Adipocyte (in vitro differentiated cells): Measurements from ENCODE around the gene GLI3.

Source experiments
- DNase-seq: peaks from one replicate; pipeline ENCODE4 v3.0.0-alpha.2; 2015; ENCODE audit warnings: low read depth
- H3K27me3 ChIP-seq: replicated peaks from 2 replicates; pipeline ENCODE4 v1.7.0; 2013; ENCODE audit warnings: mild to moderate bottlenecking, low read length, moderate library complexity; ENCODE audit not compliant: control insufficient read depth, insufficient read depth
- H3K36me3 ChIP-seq: 2 replicates; pipeline ENCODE4 v1.7.0; 2013; ENCODE audit warnings: low read length, mild to moderate bottlenecking, moderate library complexity; ENCODE audit not compliant: control insufficient read depth, insufficient read depth, severe bottlenecking
- H3K4me1 ChIP-seq: 2 replicates; pipeline ENCODE4 v1.7.0; 2013; ENCODE audit warnings: mild to moderate bottlenecking, low read length, moderate library complexity; ENCODE audit not compliant: control insufficient read depth, insufficient read depth
- H3K4me3 ChIP-seq: 2 replicates; pipeline ENCODE4 v1.7.0; 2013; ENCODE audit warnings: mild to moderate bottlenecking, low read length, moderate library complexity
- H3K9ac ChIP-seq: 2 replicates; pipeline ENCODE4 v1.7.0; 2013; ENCODE audit warnings: mild to moderate bottlenecking, low read length, moderate library complexity
- H3K9me3 ChIP-seq: 2 replicates; pipeline ENCODE4 v1.7.0; 2013; ENCODE audit warnings: mild to moderate bottlenecking, low read length, moderate library complexity; ENCODE audit not compliant: control insufficient read depth

The GLI3 gene

GRCh38 chr7:42087616-42088015 is 149.4 kb downstream of the GLI3 start:
- Histone ChIP-seq H3K27me3 (no peaks in the 10 kb centered on the region), H3K4me3 (no peak overlapping the region), H3K4me1 (peaks cover 8% of the 10 kb centered on the region), H3K9ac (no peak overlapping the region), H3K9me3 (no peaks in the 10 kb centered on the region), H3K36me3 (no peaks in the 10 kb centered on the region)
- no peak for DNase-seq

- H3K4me1 ChIP-seq, result peaks cover 8% of the 10 kb centered on the region
- no peak overlapping the region for H3K4me3 ChIP-seq
- H3K9ac ChIP-seq, result no peak overlapping the region
- no peak for DNase-seq
- H3K36me3 ChIP-seq, result no peaks in the 10 kb centered on the region
- H3K9me3 ChIP-seq, result no peaks in the 10 kb centered on the region
- no peaks in the 10 kb centered on the region for H3K27me3 ChIP-seq
These were observed 151.5 kb downstream of the GLI3 start for GRCh38 chr7:42085531-42085930.

GRCh38 chr7:42084263-42084662 is 152.7 kb downstream of the GLI3 start:
- Histone ChIP-seq H3K9me3 (no peaks in the 10 kb centered on the region), H3K4me3 (no peak overlapping the region), H3K27me3 (no peaks in the 10 kb centered on the region), H3K4me1 (peaks cover 8% of the 10 kb centered on the region), H3K36me3 (no peaks in the 10 kb centered on the region), H3K9ac (no peak overlapping the region)
- no peak for DNase-seq

- Histone ChIP-seq H3K9ac (no peak overlapping the region), H3K27me3 (no peaks in the 10 kb centered on the region), H3K9me3 (no peaks in the 10 kb centered on the region), H3K36me3 (no peaks in the 10 kb centered on the region), H3K4me1 (peaks cover 9% of the 10 kb centered on the region), H3K4me3 (no peak overlapping the region)
- no peak for DNase-seq
These were observed 153.7 kb downstream of the GLI3 start for GRCh38 chr7:42083284-42083683.

- Histone ChIP-seq H3K27me3 (no peaks in the 10 kb centered on the region), H3K4me1 (peaks cover 18% of the 10 kb centered on the region), H3K9me3 (no peaks in the 10 kb centered on the region), H3K4me3 (no peak overlapping the region), H3K36me3 (no peaks in the 10 kb centered on the region), H3K9ac (no peak overlapping the region)
- DNase-seq, result peak; percentile 22
These were observed 154.9 kb downstream of the GLI3 start for GRCh38 chr7:42082144-42082543.

- no peak overlapping the region for H3K4me3 ChIP-seq
- H3K36me3 ChIP-seq, result no peaks in the 10 kb centered on the region
- DNase-seq, result no peak
- no peak overlapping the region for H3K9ac ChIP-seq
- no peaks in the 10 kb centered on the region for H3K27me3 ChIP-seq
- H3K4me1 ChIP-seq, result peaks cover 18% of the 10 kb centered on the region
- H3K9me3 ChIP-seq, result no peaks in the 10 kb centered on the region
These were observed 155.3 kb downstream of the GLI3 start for GRCh38 chr7:42081671-42082070.

GRCh38 chr7:42080841-42081586 is 156.0 kb downstream of the GLI3 start:
- Histone ChIP-seq H3K27me3 (no peaks in the 10 kb centered on the region), H3K9ac (no peak overlapping the region), H3K36me3 (no peaks in the 10 kb centered on the region), H3K4me3 (no peak overlapping the region), H3K4me1 (peaks cover 18% of the 10 kb centered on the region), H3K9me3 (no peaks in the 10 kb centered on the region)
- no peak for DNase-seq

GRCh38 chr7:42077271-42078135 is 159.5 kb downstream of the GLI3 start:
- no peaks in the 10 kb centered on the region for H3K27me3 ChIP-seq
- H3K4me1 ChIP-seq, result peaks cover 21% of the 10 kb centered on the region
- peaks cover 10% of the 10 kb centered on the region for H3K36me3 ChIP-seq
- no peak overlapping the region for H3K4me3 ChIP-seq
- no peaks in the 10 kb centered on the region for H3K9me3 ChIP-seq
- H3K9ac ChIP-seq, result no peak overlapping the region
- DNase-seq, result no peak

- H3K4me1 ChIP-seq, result peaks cover 28% of the 10 kb centered on the region
- H3K9me3 ChIP-seq, result no peaks in the 10 kb centered on the region
- no peak overlapping the region for H3K4me3 ChIP-seq
- H3K27me3 ChIP-seq, result no peaks in the 10 kb centered on the region
- no peak for DNase-seq
- peaks cover 10% of the 10 kb centered on the region for H3K36me3 ChIP-seq
- no peak overlapping the region for H3K9ac ChIP-seq
These were observed 160.1 kb downstream of the GLI3 start for GRCh38 chr7:42076870-42077269.

- no peaks in the 10 kb centered on the region for H3K9me3 ChIP-seq
- DNase-seq, result no peak
- no peak overlapping the region for H3K4me3 ChIP-seq
- H3K27me3 ChIP-seq, result no peaks in the 10 kb centered on the region
- H3K4me1 ChIP-seq, result peaks cover 42% of the 10 kb centered on the region
- no peak overlapping the region for H3K9ac ChIP-seq
- peaks cover 10% of the 10 kb centered on the region for H3K36me3 ChIP-seq
These were observed 161.6 kb downstream of the GLI3 start for GRCh38 chr7:42075418-42075817.

- no peaks in the 10 kb centered on the region for H3K9me3 ChIP-seq
- no peak overlapping the region for H3K4me3 ChIP-seq
- DNase-seq, result no peak
- H3K9ac ChIP-seq, result no peak overlapping the region
- peaks cover 52% of the 10 kb centered on the region for H3K4me1 ChIP-seq
- no peaks in the 10 kb centered on the region for H3K27me3 ChIP-seq
- peaks cover 10% of the 10 kb centered on the region for H3K36me3 ChIP-seq
These were observed 162.9 kb downstream of the GLI3 start for GRCh38 chr7:42074076-42074475.
